ENCODE results near the gene UBC. TPM values are rescaled to one million over a fixed set of nuclear protein-coding genes. Genes with fewer than 3 reads are reported as not detected.

Gene UBC
- total and polyA plus RNA-seq, 9 of the 15 experiments (the other 6 are each of a cell fraction or from before 2014, with no cell fraction given), result 533 to 1,153 (median 813) TPM

DNA sequence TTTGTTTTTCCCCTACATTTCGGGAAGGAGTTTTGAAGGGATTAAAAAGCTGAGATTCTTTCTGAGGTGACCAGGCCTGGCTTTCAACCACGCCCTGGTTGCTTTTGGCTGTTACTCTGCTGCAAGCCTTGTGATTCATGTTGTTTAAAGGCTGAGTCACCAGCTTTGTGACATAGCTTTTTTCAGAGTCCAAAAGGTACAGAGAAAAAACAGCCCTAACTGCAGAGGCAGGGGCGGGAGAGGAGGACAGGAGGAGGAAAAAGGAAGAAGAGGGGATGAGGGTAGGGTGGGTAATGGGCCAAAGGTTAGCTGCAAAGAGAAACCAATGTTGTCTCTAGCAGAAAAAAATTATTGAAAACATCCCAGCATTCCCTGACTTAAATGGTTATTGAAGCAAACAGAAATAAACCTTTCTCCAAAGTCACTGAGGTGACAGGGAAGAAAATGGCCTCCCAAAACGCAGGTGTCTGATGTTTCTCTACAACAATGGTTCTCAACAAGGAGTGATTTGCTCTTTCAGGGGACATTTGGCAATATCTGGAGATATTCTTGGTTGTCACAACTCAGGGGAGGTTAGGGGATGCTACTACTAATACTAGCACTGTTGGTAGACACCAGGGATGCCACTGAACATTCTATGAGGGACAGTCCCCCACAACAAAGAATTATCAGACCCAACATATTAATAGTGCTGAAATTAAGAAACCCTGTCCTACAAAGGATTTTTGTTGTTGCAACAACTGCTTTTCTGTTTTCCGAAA is 2.1 kb upstream of the UBC start (continued):
- TF ChIP-seq ZFPM2 (CRISPR knock-in tag; IDR thresholded peaks at IDR 0.05) (no peak), ESRRB (CRISPR knock-in tag; IDR thresholded peaks at IDR 0.05; ENCODE audit: borderline replicate concordance) (no peak), ZSCAN32 (CRISPR knock-in tag; IDR thresholded peaks at IDR 0.05) (no peak), ELF4 (CRISPR knock-in tag; IDR thresholded peaks at IDR 0.05) (no peak), HOXB6 (CRISPR knock-in tag; IDR thresholded peaks at IDR 0.05; ENCODE audit: borderline replicate concordance) (no peak), GTF2F1 (IDR thresholded peaks at IDR 0.05; ENCODE audit: low read depth, low read length) (0 out of 2 replicates have a peak, but pooled peaks have one; percentile 46), FOXJ3 (CRISPR knock-in tag; IDR thresholded peaks at IDR 0.05) (no peak), KAT8 (IDR thresholded peaks at IDR 0.05; ENCODE audit: low read depth) (no peak), HNRNPUL1 (IDR thresholded peaks at IDR 0.05; ENCODE audit: low read length) (no peak), ZNF507 (tag; conservative IDR thresholded peaks at IDR 0.05) (no peak), OTX1 (CRISPR knock-in tag; IDR thresholded peaks at IDR 0.05) (0 out of 2 replicates have a peak, but pooled peaks have one; percentile 31), HNRNPH1 (optimal IDR thresholded peaks at IDR 0.05; ENCODE audit: low read depth, low read length) (no peak)
- TF ChIP-seq, protein P1, sequence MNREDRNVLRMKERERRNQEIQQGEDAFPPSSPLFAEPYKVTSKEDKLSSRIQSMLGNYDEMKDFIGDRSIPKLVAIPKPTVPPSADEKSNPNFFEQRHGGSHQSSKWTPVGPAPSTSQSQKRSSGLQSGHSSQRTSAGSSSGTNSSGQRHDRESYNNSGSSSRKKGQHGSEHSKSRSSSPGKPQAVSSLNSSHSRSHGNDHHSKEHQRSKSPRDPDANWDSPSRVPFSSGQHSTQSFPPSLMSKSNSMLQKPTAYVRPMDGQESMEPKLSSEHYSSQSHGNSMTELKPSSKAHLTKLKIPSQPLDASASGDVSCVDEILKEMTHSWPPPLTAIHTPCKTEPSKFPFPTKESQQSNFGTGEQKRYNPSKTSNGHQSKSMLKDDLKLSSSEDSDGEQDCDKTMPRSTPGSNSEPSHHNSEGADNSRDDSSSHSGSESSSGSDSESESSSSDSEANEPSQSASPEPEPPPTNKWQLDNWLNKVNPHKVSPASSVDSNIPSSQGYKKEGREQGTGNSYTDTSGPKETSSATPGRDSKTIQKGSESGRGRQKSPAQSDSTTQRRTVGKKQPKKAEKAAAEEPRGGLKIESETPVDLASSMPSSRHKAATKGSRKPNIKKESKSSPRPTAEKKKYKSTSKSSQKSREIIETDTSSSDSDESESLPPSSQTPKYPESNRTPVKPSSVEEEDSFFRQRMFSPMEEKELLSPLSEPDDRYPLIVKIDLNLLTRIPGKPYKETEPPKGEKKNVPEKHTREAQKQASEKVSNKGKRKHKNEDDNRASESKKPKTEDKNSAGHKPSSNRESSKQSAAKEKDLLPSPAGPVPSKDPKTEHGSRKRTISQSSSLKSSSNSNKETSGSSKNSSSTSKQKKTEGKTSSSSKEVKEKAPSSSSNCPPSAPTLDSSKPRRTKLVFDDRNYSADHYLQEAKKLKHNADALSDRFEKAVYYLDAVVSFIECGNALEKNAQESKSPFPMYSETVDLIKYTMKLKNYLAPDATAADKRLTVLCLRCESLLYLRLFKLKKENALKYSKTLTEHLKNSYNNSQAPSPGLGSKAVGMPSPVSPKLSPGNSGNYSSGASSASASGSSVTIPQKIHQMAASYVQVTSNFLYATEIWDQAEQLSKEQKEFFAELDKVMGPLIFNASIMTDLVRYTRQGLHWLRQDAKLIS (CRISPR knock-in tag; IDR thresholded peaks at IDR 0.05), result no peak; the same call in 1 of the 2 replicates
- TF ChIP-seq, protein P2, sequence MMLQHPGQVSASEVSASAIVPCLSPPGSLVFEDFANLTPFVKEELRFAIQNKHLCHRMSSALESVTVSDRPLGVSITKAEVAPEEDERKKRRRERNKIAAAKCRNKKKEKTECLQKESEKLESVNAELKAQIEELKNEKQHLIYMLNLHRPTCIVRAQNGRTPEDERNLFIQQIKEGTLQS (IDR thresholded peaks at IDR 0.05), result peak; percentile 94
- TF ChIP-seq, protein P2 (CRISPR knock-in tag; conservative IDR thresholded peaks at IDR 0.05), result no peak
- TF ChIP-seq, protein P3, sequence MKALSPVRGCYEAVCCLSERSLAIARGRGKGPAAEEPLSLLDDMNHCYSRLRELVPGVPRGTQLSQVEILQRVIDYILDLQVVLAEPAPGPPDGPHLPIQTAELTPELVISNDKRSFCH (CRISPR knock-in tag; IDR thresholded peaks at IDR 0.05), result no peak
- TF ChIP-seq, protein P3 (tag; IDR thresholded peaks at IDR 0.05), result no peak; the same call in 1 of the 2 replicates
- TF ChIP-seq, protein P4, sequence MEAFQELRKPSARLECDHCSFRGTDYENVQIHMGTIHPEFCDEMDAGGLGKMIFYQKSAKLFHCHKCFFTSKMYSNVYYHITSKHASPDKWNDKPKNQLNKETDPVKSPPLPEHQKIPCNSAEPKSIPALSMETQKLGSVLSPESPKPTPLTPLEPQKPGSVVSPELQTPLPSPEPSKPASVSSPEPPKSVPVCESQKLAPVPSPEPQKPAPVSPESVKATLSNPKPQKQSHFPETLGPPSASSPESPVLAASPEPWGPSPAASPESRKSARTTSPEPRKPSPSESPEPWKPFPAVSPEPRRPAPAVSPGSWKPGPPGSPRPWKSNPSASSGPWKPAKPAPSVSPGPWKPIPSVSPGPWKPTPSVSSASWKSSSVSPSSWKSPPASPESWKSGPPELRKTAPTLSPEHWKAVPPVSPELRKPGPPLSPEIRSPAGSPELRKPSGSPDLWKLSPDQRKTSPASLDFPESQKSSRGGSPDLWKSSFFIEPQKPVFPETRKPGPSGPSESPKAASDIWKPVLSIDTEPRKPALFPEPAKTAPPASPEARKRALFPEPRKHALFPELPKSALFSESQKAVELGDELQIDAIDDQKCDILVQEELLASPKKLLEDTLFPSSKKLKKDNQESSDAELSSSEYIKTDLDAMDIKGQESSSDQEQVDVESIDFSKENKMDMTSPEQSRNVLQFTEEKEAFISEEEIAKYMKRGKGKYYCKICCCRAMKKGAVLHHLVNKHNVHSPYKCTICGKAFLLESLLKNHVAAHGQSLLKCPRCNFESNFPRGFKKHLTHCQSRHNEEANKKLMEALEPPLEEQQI (IDR thresholded peaks at IDR 0.05), result no peak
- TF ChIP-seq, protein P5, sequence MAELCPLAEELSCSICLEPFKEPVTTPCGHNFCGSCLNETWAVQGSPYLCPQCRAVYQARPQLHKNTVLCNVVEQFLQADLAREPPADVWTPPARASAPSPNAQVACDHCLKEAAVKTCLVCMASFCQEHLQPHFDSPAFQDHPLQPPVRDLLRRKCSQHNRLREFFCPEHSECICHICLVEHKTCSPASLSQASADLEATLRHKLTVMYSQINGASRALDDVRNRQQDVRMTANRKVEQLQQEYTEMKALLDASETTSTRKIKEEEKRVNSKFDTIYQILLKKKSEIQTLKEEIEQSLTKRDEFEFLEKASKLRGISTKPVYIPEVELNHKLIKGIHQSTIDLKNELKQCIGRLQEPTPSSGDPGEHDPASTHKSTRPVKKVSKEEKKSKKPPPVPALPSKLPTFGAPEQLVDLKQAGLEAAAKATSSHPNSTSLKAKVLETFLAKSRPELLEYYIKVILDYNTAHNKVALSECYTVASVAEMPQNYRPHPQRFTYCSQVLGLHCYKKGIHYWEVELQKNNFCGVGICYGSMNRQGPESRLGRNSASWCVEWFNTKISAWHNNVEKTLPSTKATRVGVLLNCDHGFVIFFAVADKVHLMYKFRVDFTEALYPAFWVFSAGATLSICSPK (IDR thresholded peaks at IDR 0.05; ENCODE audit: borderline replicate concordance), result no peak

Data from K562 (cell line).